Measurements from ENCODE around the gene DHX29. TPM values are rescaled to one million over a fixed set of nuclear protein-coding genes. Genes with fewer than 3 reads are reported as not detected.

Gene DHX29
- total RNA-seq = 16.0 and 24.7 TPM in 2 replicates

GRCh38 chr5:55307383-55308253 is at the start of gene DHX29, which contains the start of gene MTREX:
Gene DHX29, minus strand, starts transcription at chr5:55307694. Its CDS starts 121 bp downstream, at chr5:55307573.
Gene MTREX, plus strand, starts transcription at chr5:55307989. Its CDS starts 25 bp downstream, at chr5:55308014.

GRCh38 chr5:55232985-55233928 is 74.2 kb downstream of the DHX29 start, which contains the start of gene CCNO:
Gene CCNO, minus strand, starts transcription at chr5:55233608. Its CDS starts 85 bp downstream, at chr5:55233523.

GRCh38 chr5:55226934-55227663 is 80.4 kb downstream of the DHX29 start, which contains the start of gene MCIDAS:
Gene MCIDAS, minus strand, starts transcription at chr5:55227315. Its CDS starts 177 bp downstream, at chr5:55227138.

Other genes with a start within 250 kb of the DHX29 start
- gene GZMA, start 205.0 kb downstream of the DHX29 start, total RNA-seq = 0.13 TPM in 1 of 2 replicates, not detected in the other
- gene GPX8, start 147.5 kb downstream of the DHX29 start, total RNA-seq = 21.9 and 35.9 TPM in 2 replicates
- gene CDC20B, start 134.5 kb downstream of the DHX29 start, total RNA-seq = 0.06 TPM in 1 of 2 replicates, not detected in the other
- not detected in 2 replicates for gene MCIDAS, start 80.4 kb downstream of the DHX29 start, total RNA-seq
- gene CCNO, start 74.1 kb downstream of the DHX29 start, total RNA-seq = 0.06 and 0.16 TPM in 2 replicates
- gene MTREX, start 295 bp upstream of the DHX29 start, total RNA-seq = 70.3 and 126 TPM in 2 replicates
- 25.1 and 156 TPM in 2 replicates for gene PLPP1, start 227.3 kb upstream of the DHX29 start, total RNA-seq